Uterus (tissue), 2 donors: ENCODE results near the gene CCDC198.

ENCODE experiments used
- CTCF ChIP-seq, 4 experiments: fragments of 200-600 bp in 2 of 4; fragments of 450-650 bp in 2 of 4; sonication (generic) in 2 of 4; IDR thresholded peaks; one replicate each; pipeline ENCODE4 v1.5.1; 2016 to 2019; ENCODE audit warnings: antibody characterized with exemption in 4 of 4, mild to moderate bottlenecking in 2 of 4, moderate library complexity in 1 of 4
- POLR2A ChIP-seq, 2 donors: fragments of 450-650 bp; IDR thresholded peaks; one replicate each; pipeline ENCODE4 v1.6.1; 2016; ENCODE audit warnings: antibody characterized with exemption in 2 of 2, mild to moderate bottlenecking in 1 of 2, moderate library complexity in 1 of 2

- no peak for TF ChIP-seq CTCF (IDR thresholded peaks at IDR 0.05)
- no peak for TF ChIP-seq POLR2A (IDR thresholded peaks at IDR 0.05)
Observed at GRCh38 chr14:57461777-57462320, 31.8 kb downstream of the CCDC198 start.
